ENCODE measurements around the gene ITPKB. TPM values are rescaled to one million over a fixed set of nuclear protein-coding genes. Genes with fewer than 3 reads are reported as not detected.

ITPKB gene
- total and polyA plus RNA-seq, 8 donors, result 25.0 to 38.7 (median 32.6) TPM

- Histone ChIP-seq H3K4me1 (peaks cover 17 to 36% of the 10 kb centered on the region in 2 donors), H3K27me3 (no peaks in the 10 kb centered on the region), H3K9me3 (peaks cover 0 to 4% of the 10 kb centered on the region in 2 donors), H3K4me3 (peak overlapping the region; percentile 68 to 90), H3K36me3 (peaks cover 0 to 20% of the 10 kb centered on the region in 2 donors), H3K27ac (peak overlapping the region; percentile 85 to 90)
- no peak for TF ChIP-seq CTCF (IDR thresholded peaks at IDR 0.05)
- intact Hi-C loops (cut with DNase I), result loop anchor here in 1 of 2 donors (5.0 to 10.0 kb wide), 2 partner anchors 88 to 95 kb away; no protein-coding TSS in a partner anchor
- ATAC-seq, result no peak
- no peak for DNase-seq
Measured at GRCh38 chr1:226739696-226740065, 599 bp upstream of the ITPKB start.

GRCh38 chr1:226738421-226738994 is 574 bp downstream of the ITPKB start:
- Histone ChIP-seq H3K27me3 (no peaks in the 10 kb centered on the region), H3K4me3 (peak overlapping the region; percentile 68 to 90), H3K36me3 (peaks cover 0 to 22% of the 10 kb centered on the region in 2 donors), H3K27ac (peak overlapping the region; percentile 85 to 90), H3K9me3 (peaks cover 0 to 4% of the 10 kb centered on the region in 2 donors), H3K4me1 (peaks cover 27 to 48% of the 10 kb centered on the region in 2 donors)
- TF ChIP-seq CTCF (IDR thresholded peaks at IDR 0.05), result no peak
- intact Hi-C loops (cut with DNase I), result loop anchor here in 1 of 2 donors (5.0 to 10.0 kb wide), 2 partner anchors 89 to 94 kb away; no protein-coding TSS in a partner anchor
- ATAC-seq, result peak; percentile 66
- DNase-seq, result peak; percentile 35 to 89 (median 46)

- Histone ChIP-seq H3K9me3 (peaks cover 0 to 4% of the 10 kb centered on the region in 2 donors), H3K27ac (peak overlapping the region; percentile 85 to 90), H3K4me3 (peak overlapping the region; percentile 68 to 90), H3K36me3 (peaks cover 0 to 22% of the 10 kb centered on the region in 2 donors), H3K4me1 (peaks cover 29 to 54% of the 10 kb centered on the region in 2 donors), H3K27me3 (no peaks in the 10 kb centered on the region)
- DNase-seq (peak; percentile 40 to 90 (median 54)), ATAC-seq (peak; percentile 71)
- intact Hi-C loops (cut with DNase I), result loop anchor here in 1 of 2 donors (5.0 to 10.0 kb wide), 2 partner anchors 89 to 93 kb away; no protein-coding TSS in a partner anchor
- TF ChIP-seq CTCF (IDR thresholded peaks at IDR 0.05), result no peak
Measured at GRCh38 chr1:226737819-226738420, 1.2 kb downstream of the ITPKB start.

- peak; percentile 34 to 88 (median 53) for DNase-seq
- intact Hi-C loops (cut with DNase I), result loop anchor here in 1 of 2 donors (5.0 to 10.0 kb wide), 2 partner anchors 90 to 92 kb away; no protein-coding TSS in a partner anchor
- no peak for TF ChIP-seq CTCF (IDR thresholded peaks at IDR 0.05)
- no peaks in the 10 kb centered on the region for H3K27me3 ChIP-seq
- H3K36me3 ChIP-seq, result peaks cover 0 to 22% of the 10 kb centered on the region in 2 donors
- H3K4me1 ChIP-seq, result peaks cover 29 to 61% of the 10 kb centered on the region in 2 donors
- peak; percentile 37 for ATAC-seq
- H3K27ac ChIP-seq, result peak overlapping the region; percentile 85 to 90
- H3K9me3 ChIP-seq, result peaks cover 0 to 2% of the 10 kb centered on the region in 2 donors
- peak overlapping the region; percentile 68 to 90 for H3K4me3 ChIP-seq
Measured at GRCh38 chr1:226736908-226737818, 1.9 kb downstream of the ITPKB start.

Measured in left lung (tissue), 10 donors.